ENCODE data around the gene ARSD.
"Not testable (repeated sequence)": the region's sequence is repeated elsewhere in the genome, so short reads cannot be mapped to it uniquely, and the experiment has no call there.

Gene ARSD, protein sequence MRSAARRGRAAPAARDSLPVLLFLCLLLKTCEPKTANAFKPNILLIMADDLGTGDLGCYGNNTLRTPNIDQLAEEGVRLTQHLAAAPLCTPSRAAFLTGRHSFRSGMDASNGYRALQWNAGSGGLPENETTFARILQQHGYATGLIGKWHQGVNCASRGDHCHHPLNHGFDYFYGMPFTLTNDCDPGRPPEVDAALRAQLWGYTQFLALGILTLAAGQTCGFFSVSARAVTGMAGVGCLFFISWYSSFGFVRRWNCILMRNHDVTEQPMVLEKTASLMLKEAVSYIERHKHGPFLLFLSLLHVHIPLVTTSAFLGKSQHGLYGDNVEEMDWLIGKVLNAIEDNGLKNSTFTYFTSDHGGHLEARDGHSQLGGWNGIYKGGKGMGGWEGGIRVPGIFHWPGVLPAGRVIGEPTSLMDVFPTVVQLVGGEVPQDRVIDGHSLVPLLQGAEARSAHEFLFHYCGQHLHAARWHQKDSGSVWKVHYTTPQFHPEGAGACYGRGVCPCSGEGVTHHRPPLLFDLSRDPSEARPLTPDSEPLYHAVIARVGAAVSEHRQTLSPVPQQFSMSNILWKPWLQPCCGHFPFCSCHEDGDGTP

DNA sequence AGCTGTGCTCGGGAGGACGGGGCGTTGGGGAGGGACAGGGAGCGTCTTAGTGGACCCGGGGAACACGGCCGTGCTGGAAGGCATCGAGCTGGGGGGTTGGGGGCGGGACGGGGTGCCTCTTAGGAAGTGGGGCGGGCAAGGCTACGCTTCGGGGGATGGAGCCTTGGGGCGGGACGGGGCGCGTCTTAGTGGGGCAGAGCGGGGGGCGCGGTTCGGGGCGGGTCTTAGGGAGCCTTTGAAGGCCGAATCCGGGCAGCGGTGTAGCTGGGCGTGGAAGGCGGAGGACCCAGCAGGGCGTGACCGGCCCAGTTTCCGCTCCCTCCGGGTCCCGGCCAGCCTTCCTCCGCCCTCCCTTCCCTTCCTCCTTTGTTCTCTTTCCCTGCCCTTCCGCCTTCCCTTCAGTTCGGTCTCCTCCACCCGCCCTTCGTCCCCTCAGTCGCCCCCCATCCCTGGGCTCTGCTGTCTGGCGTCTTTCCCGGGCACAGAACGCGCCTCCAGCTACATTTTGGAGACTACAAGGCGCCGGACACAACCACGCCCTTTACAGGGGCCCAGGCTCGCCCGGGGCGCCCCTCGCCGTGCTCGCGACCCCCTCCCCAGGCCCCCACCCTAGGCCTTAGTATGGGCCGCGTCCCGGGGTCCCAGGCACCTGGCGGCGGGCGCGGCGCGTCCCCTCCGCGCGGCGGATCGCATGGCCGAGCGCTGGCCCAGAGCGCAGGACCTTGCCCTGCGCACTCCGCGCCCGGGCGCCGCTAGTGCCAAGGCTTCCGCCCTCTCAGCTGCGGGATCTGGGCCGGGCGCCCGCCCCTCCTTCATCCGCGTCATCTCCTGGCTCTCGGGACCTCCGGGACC is at the start of gene ARSD:
ARSD (minus strand) TSS at position 757 of the 852 bp plus-strand sequence; CDS start at position 693, 64 bp downstream.
- DNase-seq, result no peak

DNA sequence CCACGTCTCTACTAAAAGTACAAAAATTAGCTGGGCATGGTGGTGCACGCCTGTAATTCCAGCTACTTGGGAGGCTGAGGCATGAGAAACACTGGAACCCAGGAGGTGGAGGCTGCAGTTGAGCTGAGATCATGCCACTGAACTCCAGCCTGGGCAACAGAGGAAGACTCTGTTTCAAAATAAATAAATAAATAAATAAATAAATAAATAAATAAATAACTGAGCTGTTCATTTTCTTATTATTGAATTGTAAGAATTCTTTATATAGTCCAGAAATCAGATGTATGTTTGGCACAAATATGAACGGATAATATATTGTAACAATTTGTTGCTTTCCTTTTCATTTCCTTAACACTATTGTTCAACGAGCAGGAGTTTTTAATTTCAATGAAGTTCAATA is 49.5 kb upstream of the ARSD start:
- not testable (repeated sequence) for DNase-seq

DNA sequence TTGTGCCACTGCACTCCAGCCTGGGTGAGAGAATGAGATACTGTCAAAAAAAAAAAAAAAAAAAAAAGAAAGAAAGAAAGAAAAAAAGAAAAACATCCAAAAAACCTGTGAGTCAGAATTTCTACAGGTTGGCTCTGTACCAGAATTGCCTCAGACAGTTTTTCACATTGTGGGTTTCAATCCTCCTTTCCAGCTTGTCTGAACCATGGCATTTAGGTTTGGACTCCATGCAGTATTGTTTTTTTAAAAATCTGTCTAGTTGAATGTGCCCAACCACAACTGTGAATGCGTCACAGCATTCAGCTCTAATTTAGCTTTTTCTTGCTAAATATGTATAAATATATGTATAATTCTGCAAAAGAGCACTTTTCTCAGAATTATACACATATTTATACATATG is 45.8 kb upstream of the ARSD start:
- DNase-seq, result no peak

DNA sequence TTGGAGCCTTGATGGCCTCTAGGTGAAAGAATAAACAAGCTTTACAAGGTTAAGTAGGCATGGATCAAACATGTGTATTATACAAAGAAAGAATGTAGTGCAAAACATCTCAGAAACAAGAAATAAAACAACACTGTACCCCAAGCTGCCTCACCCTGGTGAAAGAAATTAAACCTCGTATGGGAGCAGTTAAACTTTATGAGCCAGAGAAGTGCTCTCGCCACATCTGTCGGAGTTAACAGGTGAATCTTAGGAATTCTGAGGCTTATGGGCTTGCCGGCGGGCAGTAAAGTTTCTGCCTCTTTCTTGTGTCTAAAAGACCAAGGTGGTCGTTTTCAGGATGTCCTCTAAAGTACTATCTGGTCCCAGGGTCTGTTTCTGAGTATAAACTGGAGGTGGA is 43.3 kb upstream of the ARSD start:
- no peak for DNase-seq

DNA sequence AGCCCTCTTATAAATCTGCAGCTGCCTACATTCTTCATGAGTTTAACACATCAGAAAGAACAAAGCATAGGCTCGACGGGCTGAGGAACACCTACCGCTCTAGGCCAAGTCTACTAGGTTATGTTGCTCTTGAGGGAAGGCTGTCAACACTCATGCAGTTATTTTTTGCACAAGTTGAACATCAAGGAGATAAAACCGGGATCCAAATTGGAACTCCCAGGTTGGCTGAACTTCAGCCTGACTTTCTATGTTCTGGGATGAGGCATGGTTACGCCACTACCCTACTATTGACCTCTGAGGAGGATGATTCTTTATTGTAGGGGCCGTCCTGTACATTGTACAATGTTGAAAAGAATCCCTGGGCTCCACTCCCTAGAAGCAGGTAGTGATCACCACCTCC is 39.9 kb upstream of the ARSD start:
- no peak for DNase-seq

DNA sequence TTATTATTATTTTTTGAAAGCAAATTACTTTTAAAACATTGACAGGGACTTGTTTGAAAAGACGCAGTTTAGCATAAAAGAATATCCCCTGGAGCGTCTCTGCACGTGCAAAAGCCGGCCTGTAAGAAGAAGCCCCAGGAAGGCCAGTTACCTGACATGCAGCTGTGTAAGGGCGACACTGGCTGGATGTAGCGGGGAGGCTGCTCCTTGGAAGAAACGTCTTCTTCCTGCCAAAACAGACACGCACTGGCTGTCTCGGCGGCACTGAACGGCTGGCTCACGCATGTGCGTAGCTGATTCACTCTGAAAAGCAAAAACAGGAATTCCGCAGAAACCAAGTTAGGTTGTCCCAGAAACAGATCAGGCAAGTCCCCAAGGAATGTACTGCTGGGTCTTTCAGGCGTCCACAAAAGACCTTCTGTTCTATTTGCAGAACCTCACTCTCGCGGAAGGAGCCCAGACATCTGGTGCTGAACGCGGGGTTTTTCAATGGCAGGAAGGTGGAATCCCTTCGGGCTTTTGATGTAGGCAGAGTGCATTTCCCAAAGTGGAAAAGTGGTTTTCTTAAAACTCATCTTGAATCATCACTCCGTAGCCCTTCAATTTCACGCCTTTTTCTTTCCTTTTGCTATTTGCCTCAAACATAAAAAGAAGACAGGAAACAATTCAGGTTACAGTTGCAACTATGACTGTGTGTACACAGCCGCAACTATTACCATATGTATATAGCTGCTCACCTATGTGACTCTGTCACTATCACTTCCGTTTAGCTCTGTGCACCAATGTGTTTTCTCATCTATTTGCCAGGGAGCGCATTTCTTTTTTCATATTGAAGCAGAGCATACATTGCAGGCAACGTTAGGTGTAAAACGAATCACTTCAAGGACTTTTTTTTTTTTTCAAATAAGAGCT is 39.1 kb upstream of the ARSD start:
- no peak for DNase-seq

DNA sequence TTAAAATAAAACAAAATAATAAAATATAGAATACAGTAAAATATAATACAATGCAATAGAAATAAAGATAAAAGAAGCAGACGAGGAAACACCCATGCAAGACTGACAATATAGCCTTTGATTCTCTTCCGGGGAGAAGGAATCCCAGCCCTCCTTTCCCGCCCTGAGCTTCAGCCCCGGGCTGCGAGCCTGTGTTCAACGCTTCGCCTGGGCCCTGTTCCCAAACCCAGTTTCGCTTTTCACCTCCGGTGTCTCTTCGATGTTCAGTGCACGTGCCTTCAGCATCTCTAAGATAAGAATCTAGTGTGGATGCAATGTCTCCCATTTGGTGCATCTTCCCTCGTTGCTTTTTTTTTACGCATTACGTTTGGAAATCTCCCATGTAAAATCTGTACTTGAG is 38.4 kb upstream of the ARSD start:
- DNase-seq, result no peak

DNA sequence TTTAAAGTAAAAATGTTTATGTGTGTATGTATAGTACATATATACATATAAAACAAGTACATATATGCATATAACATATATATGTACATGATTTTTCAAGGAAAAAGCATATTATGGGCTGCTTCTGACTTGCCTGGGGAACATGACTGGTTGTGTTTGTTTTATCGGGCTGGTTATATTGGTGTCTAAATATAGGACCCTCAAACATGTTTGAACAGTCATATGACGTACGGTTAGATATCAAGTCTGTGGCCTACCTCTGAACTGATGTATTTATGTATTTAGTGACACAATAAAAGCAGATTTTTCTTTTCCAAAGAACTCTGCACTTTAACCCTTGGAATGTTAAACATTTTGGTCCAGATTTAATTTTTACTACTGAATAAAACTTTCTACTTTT is 37.9 kb upstream of the ARSD start:
- no peak for DNase-seq

DNA sequence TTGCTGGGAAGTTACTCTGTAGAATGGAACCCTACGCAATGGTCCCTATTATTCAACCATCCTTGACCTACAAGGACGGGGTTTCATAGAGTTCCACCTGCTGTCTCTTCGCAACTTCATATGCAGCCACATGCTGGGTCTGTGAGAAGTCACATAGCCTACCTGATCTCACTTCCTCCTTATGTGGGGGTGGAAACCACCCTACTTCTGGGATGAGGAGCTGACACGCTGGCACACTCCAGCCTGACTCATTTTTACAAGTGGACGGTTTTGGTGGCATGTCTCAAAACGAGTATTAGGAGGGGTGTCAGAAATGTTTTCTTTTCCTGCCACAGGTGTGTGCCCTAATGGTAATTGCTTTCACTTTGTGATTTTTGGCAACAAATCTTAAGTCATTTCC is 36.8 kb upstream of the ARSD start:
- DNase-seq, result no peak

DNA sequence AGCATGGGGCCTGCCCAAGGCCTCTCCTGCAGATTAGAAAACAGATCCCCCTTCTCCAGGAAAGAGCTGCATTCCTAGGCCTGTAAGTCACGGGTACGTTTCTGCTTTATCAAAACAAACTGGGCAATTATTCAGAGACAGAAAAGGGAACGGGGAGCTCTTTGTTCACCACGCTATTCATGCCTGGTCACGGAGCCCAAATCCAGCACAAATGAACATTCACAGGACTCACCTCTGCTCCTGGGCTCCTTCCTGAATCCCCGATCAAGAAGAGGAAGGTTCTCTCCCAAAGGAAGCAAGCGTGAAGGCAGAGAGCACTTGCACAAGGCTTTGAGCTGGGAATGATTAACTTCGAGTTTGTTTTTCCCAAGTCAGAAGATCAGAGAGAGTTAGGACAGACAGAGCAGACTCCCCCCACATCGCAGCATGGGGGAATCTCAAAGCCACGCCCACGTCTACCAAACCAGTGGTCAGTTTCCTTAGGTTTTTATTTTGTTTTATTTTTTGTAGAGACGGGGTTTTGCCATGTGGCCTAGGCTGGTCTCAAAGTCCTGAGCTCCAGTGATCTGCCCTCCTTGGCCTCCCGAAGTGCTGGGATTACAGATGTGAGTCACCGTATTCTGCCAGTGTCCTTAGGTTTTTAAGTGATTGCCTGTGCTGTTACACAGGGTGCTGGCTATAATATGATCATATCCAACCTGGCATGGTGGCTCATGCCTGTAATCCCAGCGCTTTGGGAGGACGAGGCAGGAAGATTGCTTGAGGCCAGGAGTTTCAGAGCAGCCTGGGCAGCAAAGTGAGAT is 35.1 kb upstream of the ARSD start:
- not testable (repeated sequence) for DNase-seq

DNA sequence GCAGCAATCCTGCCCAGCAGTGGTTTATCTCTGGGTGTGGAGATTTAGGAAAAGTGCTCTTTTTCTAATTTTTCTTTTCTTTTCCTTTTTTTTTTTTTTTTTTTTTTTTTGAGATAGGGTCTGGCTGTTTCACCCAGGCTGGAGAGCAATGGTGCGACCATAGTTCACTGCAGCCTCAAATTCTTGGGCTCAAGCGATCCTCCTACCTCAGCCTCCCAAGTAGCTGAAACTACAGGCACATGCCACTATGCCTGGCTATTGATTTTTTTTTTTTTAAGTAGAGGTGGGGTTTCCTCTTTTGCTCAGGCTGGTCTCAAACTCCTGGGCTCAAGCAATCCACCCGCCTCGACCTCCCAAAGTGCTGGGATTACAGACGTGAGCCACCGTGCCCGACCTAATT is 34.3 kb upstream of the ARSD start:
- not testable (repeated sequence) for DNase-seq

DNA sequence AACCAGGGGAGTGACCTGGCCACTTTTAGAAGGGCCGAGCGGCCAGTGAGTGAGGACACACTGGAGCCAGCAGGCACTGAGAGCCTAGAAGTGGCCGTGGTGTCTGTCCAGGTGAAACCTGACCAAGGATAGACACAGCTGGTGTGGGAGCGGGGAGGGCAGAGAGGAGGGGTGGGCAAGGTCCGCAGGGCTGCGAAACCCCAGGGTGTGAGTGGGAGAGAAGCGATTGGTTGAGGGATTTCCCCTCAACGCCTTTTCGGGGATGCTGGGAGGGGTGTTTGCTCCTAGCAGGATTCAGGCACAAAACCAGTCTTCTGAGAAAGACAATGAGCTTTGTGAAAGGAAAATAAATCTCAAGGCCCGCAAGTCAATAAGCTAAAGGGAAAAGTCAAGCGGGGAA is 33.2 kb upstream of the ARSD start:
- DNase-seq, result no peak

DNA sequence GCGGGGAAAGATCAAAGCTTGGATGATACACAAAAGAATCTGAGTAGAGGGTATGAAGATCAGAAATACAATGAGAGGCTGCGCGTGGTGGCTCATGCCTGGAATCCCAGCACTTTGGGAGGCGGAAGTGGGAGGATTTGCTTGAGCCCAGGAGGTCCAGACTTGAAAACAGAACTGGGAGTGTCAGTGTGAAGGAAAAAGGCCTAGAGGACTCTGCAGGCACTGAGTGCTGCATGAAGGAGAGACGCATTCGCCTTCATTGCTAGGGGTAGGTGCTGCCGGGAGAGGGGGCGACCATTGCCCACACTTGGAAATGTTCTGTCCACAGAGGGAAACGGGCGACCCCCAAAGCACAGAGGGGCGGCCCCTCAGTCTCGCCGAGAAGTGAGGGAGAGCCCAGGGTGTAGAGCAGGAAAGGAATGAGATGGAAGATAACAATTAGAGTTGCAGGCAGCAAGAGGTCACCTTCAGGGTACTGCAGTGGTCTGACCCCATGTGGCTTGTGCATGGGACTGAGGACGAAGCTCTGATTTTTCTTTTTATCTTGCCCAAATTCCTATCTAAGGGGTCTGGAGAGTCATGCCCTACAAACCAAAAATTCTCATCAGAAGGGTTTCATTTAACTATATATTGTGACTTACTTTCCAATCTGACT is 31.8 kb upstream of the ARSD start:
- DNase-seq, result no peak

DNA sequence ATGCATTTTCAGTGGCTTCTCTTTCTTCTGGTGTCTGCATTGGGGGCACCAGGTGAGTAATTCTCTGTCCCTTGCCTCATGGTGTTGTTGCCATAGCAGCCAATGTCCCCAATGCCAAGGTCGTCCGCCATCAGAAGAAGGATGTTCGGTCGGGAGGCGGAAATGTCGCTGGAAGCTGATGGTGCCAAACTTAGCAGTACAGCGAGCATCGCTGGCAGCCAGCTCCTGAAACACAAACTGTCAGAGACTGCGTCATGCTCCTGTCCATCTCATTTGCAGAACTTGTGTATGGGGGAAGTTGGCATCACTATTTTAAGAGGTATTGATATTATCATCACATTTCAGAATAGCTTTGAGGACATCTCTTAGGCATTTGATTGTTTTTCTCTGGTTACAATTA is 29.1 kb upstream of the ARSD start:
- no peak for DNase-seq

DNA sequence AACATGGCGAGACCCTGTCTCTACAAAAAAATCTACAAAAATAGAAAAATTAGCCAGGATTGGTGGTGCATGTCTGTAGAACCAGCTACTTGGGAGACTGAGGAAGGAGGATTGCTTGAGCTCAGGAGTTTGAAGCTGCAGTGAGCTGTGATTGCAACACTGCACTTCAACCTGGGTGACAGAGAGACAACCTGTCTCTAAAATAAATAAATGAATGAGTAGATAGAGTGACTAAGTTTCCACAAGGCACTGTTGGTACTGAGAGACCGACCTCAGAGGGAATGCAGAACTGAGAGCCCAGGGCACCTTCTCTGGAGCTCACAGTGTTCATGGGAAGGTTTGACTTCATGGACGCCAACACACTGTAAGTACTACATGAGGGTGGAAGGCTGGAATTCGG is 26.7 kb upstream of the ARSD start:
- no peak for DNase-seq

DNA sequence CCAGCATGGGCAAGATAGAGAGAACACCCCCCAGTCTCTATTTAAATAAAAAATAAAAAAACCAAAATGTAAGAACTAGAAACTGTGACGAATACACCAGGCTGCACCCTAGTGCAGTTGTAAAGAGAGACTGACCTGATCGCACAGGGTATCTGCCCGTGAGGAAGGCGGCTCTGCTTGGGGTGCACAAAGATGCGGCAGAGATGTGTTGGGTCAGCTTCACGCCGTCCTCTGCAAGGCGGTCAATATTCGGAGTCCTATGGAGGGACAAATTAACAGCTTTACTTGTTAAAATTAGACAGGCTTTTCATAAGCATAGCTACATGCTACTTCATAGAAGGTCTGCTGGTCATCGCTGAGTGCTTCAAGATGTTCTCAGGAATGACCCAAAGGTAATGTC is 26.1 kb upstream of the ARSD start:
- DNase-seq, result no peak

DNA sequence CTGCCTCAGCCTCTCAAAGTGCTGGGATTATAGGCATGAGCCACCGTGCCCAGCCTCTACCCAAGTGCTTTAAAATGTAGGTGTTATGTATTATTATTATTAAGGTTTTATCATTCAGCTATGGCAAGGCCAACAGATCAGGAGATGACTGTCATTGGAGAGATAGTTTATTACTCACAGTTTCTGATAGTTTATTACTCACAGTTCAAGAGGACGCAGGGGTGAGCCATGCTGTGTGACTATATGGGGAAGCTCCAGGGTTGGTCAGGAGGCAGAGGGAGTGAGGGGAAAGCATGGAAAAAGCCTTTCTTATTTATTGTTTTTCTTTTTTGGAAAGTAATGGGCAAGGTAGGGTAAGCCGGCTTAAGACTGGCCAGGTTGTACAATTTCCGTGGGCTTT is 25.4 kb upstream of the ARSD start:
- no peak for DNase-seq

DNA sequence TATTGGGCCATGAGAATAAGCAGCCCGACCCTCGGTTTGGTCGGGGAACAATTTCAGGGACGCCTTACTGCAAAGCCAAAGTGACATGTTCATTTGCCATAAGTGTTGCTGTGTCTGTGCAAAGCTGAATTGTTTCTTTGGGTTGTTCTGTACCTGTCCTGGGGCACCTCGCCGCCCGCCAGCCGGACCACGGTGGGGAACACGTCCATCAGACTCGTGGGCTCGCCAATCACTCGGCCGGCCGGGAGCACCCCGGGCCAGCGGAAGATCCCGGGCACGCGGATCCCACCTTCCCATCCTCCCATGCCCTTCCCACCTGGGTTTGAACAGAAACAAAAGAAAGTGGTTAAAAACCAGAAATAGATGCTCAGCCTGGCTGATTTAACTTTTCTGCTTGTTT is 8.8 kb upstream of the ARSD start:
- DNase-seq, result not testable (repeated sequence)

DNA sequence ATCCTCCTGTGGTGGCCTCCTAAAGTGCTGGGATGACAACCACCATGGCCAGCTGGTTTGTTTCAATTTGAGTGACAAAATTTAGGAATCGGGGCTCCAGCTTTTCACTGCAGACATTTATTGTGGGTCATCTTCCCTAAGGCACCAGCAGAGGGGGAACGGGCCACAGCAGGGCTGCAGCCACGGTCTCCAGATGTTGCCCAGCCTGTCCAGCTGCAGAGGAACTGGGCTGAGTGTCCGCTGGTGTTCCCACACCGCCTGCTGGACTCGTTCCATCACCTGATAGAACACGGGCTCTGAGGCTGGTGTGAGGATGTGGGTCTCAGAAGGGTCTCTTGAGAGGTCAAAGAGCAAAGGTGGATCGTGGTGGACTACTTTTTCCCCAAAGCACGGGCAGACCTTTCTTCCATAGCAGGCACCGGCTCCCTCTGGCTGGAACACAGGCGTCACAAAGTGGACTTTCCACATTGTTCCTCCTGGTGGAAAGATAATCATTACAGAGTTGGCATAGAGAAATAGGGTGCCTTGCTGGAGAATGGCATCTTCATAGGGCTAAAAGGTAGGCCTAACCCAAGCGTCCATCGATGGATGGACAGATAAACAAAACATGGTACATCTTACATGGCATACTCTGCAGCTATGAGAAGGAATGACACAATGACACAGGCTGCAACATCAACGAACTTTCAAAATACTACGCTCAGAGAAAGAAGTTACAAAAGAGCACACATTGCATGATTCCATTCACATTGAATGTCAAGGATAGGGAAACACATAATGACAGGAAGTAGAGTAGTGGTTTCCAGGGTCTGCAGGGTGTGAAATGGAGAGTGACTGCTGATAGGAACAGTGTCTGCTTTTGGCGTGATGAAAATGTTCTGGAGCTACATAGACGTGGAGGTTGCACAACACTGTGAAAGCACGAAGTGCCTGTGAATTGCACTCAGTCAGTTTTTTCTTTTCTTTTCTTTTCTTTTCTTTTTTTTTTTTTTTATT is 5.9 kb upstream of the ARSD start:
- no peak for DNase-seq

All from GF-D8 (cell line).